ENCODE results near the gene NAV3. TPM values are rescaled to one million over a fixed set of nuclear protein-coding genes. Genes with fewer than 3 reads are reported as not detected.

Gene NAV3
- total RNA-seq, 2 donors from 2014 or later, result 0.72 to 1.9 TPM

GRCh38 chr12:77953528-77954205 lies 123.0 kb downstream of the NAV3 start:
- Histone ChIP-seq H3K4me3 (no peak overlapping the region), H3K9me3 (no peaks in the 10 kb centered on the region), H3K27me3 (no peaks in the 10 kb centered on the region), H3K27ac (no peak overlapping the region), H3K4me1 (no peaks in the 10 kb centered on the region), H3K9ac (ENCODE audit: low read depth in 2 of 2, low read length in 2 of 2) (no peak overlapping the region), H3K36me3 (no peaks in the 10 kb centered on the region)
- no peak for TF ChIP-seq CTCF (IDR thresholded peaks at IDR 0.05)
- intact Hi-C loops (cut with DNase I), result no loop called here
- DNase-seq, result no peak

GRCh38 chr12:77954206-77954555 lies 123.5 kb downstream of the NAV3 start:
- Histone ChIP-seq H3K9me3 (no peaks in the 10 kb centered on the region), H3K4me3 (no peak overlapping the region), H3K27me3 (no peaks in the 10 kb centered on the region), H3K27ac (no peak overlapping the region), H3K4me1 (no peaks in the 10 kb centered on the region), H3K36me3 (no peaks in the 10 kb centered on the region), H3K9ac (ENCODE audit: low read depth in 2 of 2, low read length in 2 of 2) (no peak overlapping the region)
- no peak for DNase-seq
- no peak for TF ChIP-seq CTCF (IDR thresholded peaks at IDR 0.05)
- intact Hi-C loops (cut with DNase I), result no loop called here

GRCh38 chr12:77957062-77957461 lies 126.4 kb downstream of the NAV3 start:
- intact Hi-C loops (cut with DNase I), result no loop called here
- Histone ChIP-seq H3K9ac (ENCODE audit: low read depth in 2 of 2, low read length in 2 of 2) (no peak overlapping the region), H3K36me3 (no peaks in the 10 kb centered on the region), H3K4me3 (no peak overlapping the region), H3K4me1 (no peaks in the 10 kb centered on the region), H3K27ac (no peak overlapping the region), H3K9me3 (no peaks in the 10 kb centered on the region), H3K27me3 (no peaks in the 10 kb centered on the region)
- TF ChIP-seq CTCF (IDR thresholded peaks at IDR 0.05), result no peak
- no peak for DNase-seq

DNA sequence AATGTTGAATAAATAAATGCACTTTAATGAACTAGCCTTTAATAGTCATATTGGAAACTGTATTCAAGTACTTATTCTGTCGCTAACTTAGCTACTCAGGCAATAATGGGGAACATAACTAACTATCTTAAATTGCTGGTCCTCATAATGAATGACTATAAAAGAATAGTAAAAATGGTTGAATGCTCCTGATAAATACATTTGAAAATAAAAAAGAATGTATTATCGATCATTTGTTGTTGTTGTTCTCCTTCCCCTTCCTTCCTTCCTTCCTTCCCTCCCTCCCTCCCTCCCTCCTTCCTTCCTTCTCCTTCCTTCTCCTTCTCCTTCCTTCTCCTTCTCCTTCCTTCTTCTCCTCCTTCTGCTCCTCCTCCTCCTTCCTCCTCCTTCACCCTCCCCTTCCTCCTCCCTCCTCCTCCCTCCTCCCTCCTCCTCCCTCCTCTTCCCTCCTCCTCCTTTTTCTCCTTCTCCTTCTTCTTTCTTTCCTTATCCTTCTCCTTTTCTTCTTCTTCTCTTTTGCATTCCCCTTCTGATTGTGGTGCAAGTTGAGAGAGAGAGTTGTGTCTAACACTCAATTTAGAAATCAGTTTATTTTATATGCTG lies 133.0 kb downstream of the NAV3 start:
- Histone ChIP-seq H3K9me3 (no peaks in the 10 kb centered on the region), H3K9ac (ENCODE audit: low read depth in 2 of 2, low read length in 2 of 2) (no peak overlapping the region), H3K4me1 (no peaks in the 10 kb centered on the region), H3K4me3 (no peak overlapping the region), H3K27me3 (no peaks in the 10 kb centered on the region), H3K36me3 (no peaks in the 10 kb centered on the region), H3K27ac (no peak overlapping the region)
- no peak for DNase-seq
- intact Hi-C loops (cut with DNase I), result no loop called here
- no peak for TF ChIP-seq CTCF (IDR thresholded peaks at IDR 0.05)

GRCh38 chr12:77965790-77966189 lies 135.1 kb downstream of the NAV3 start:
- Histone ChIP-seq H3K9me3 (no peaks in the 10 kb centered on the region), H3K9ac (ENCODE audit: low read depth in 2 of 2, low read length in 2 of 2) (no peak overlapping the region), H3K4me3 (no peak overlapping the region), H3K4me1 (no peaks in the 10 kb centered on the region), H3K27me3 (no peaks in the 10 kb centered on the region), H3K36me3 (no peaks in the 10 kb centered on the region), H3K27ac (no peak overlapping the region)
- intact Hi-C loops (cut with DNase I), result no loop called here
- no peak for TF ChIP-seq CTCF (IDR thresholded peaks at IDR 0.05)
- DNase-seq, result no peak

Measured in colonic mucosa (tissue), 4 donors.